HCT116 (cell line): ENCODE measurements around the gene CRAT. TPM values are rescaled to one million over a fixed set of nuclear protein-coding genes. Genes with fewer than 3 reads are reported as not detected.

Experiments
- ATAC-seq: fragments of 200-7000 bp; cut with Tn5 transposase; 2 replicates; pipeline ENCODE4 v1.9.1; 2020; ENCODE audit warnings: mild to moderate bottlenecking, moderate library complexity
- BruUV-seq: library from RNA; stranded (reverse); fragments of 400-500 nt; replicated peaks from 2 replicates; lab custom pipeline; 2021; lab: Mats Ljungman, UMichigan
- CTCF ChIA-PET: fragments of 300-600 bp; sonication (Branson Sonifier 250); formaldehyde crosslinking; loops from one replicate; lab custom pipeline; 2021; ENCODE audit warnings: antibody characterized with exemption; lab: Charles Lee
- POLR2A ChIA-PET: fragments of 300-600, 350-600 bp; sonication (Branson Sonifier 250); formaldehyde crosslinking; loops from one replicate; lab custom pipeline; 2021; ENCODE audit warnings: antibody characterized with exemption; lab: Charles Lee
- RAD21 ChIA-PET, 2 experiments: fragments of 300-600 bp; sonication (Branson Sonifier 250); formaldehyde crosslinking; loops; one replicate each; lab custom pipeline; 2023; ENCODE audit warnings: low total read pairs in 2 of 2; ENCODE audit not compliant: uncharacterized antibody in 2 of 2, unreplicated experiment in 2 of 2, low non-redundant PET in 1 of 2; lab: Charles Lee
- DNase-seq: peaks from one replicate; pipeline ENCODE4 v3.0.0-alpha.2; 2010; ENCODE audit warnings: low read depth, low spot score
- H2AFZ ChIP-seq: fragments of 200-600 bp; shearing (Covaris generic), sonication (generic); 2 replicates; pipeline ENCODE4 v1.6.1; 2017; ENCODE audit warnings: low read depth, mixed run types, mixed read lengths, antibody characterized with exemption, low read length; ENCODE audit not compliant: poor library complexity, severe bottlenecking
- H3K27ac ChIP-seq: 2 replicates; pipeline ENCODE4 v1.5.1; 2012; ENCODE audit warnings: low read depth, low read length
- H3K27me3 ChIP-seq: fragments of 200-600 bp; sonication (generic); 2 replicates; pipeline ENCODE4 v1.6.1; 2016; ENCODE audit warnings: mixed run types, low read length, mixed read lengths; ENCODE audit not compliant: insufficient read depth
- H3K36me3 ChIP-seq, 2 experiments: fragments of 200-500 bp in 1 of 2; fragments of 200-600 bp in 1 of 2; sonication (Bioruptor generic) in 1 of 2; sonication (generic) in 1 of 2; 2 replicates each; pipeline versions ENCODE4 v1.5.1 to v1.6.1; 2014 to 2016; ENCODE audit warnings: low read length in 2 of 2, inconsistent platforms in 1 of 2, mixed read lengths in 1 of 2, mixed run types in 1 of 2; ENCODE audit not compliant: insufficient read depth in 2 of 2, control insufficient read depth in 1 of 2
- H3K4me1 ChIP-seq, 2 experiments: fragments of 200-600 bp in 1 of 2; sonication (generic) in 1 of 2; 2 replicates each; pipeline versions ENCODE4 v1.5.1 to v1.6.1; 2012 to 2017; ENCODE audit warnings: low read length in 2 of 2, inconsistent platforms in 1 of 2, mild to moderate bottlenecking in 1 of 2, mixed read lengths in 1 of 2, mixed run types in 1 of 2, moderate library complexity in 1 of 2; ENCODE audit not compliant: insufficient read depth in 2 of 2, control insufficient read depth in 1 of 2
- H3K4me2 ChIP-seq: fragments of 200-600 bp; sonication (generic); 2 replicates; pipeline ENCODE4 v1.6.1; 2017; ENCODE audit warnings: mixed run types, low read length, mixed read lengths
- H3K4me3 ChIP-seq, 2 experiments: fragments of 200-600 bp in 1 of 2; sonication (generic) in 1 of 2; replicated peaks in 1 of 2; 2 replicates each; pipeline ENCODE4 v1.5.1; 2011 to 2016; ENCODE audit warnings: low read length in 2 of 2, control low read depth in 1 of 2, low read depth in 1 of 2, mild to moderate bottlenecking in 1 of 2, mixed read lengths in 1 of 2, mixed run types in 1 of 2
- H3K79me2 ChIP-seq: fragments of 200-600 bp; sonication (generic); 2 replicates; pipeline ENCODE4 v1.6.1; 2017; ENCODE audit warnings: mild to moderate bottlenecking, mixed run types, low read length, moderate library complexity, mixed read lengths; ENCODE audit not compliant: insufficient read depth
- H3K9ac ChIP-seq: fragments of 200-600 bp; sonication (generic); 2 replicates; pipeline ENCODE4 v1.6.1; 2016; ENCODE audit warnings: low read length, mixed read lengths
- H3K9me2 ChIP-seq: fragments of 200-600 bp; sonication (generic), shearing (Covaris generic); 2 replicates; pipeline ENCODE4 v1.6.1; 2017; ENCODE audit warnings: mixed run types, mild to moderate bottlenecking, moderate library complexity; ENCODE audit not compliant: insufficient read depth
- H3K9me3 ChIP-seq, 2 experiments: fragments of 200-500 bp in 1 of 2; fragments of 200-600 bp in 1 of 2; sonication (Bioruptor generic) in 1 of 2; sonication (generic) in 1 of 2; 2 replicates each; pipeline ENCODE4 v1.6.1; 2014 to 2017; ENCODE audit warnings: low read length in 2 of 2, mixed read lengths in 2 of 2, inconsistent platforms in 1 of 2, low read depth in 1 of 2, mild to moderate bottlenecking in 1 of 2, mixed run types in 1 of 2, moderate library complexity in 1 of 2; ENCODE audit not compliant: control insufficient read depth in 1 of 2, insufficient read depth in 1 of 2
- H4K20me1 ChIP-seq: fragments of 200-600 bp; sonication (generic), shearing (Covaris generic); 2 replicates; pipeline ENCODE4 v1.6.1; 2017; ENCODE audit warnings: mixed run types, mild to moderate bottlenecking, moderate library complexity; ENCODE audit not compliant: insufficient read depth
- CBX3 ChIP-seq: IDR thresholded peaks from 2 replicates; pipeline ENCODE4 v1.6.1; 2012; ENCODE audit warnings: low read depth
- CTCF ChIP-seq, 3 experiments: fragments of 200-600 bp in 1 of 3; sonication (generic) in 1 of 3; IDR thresholded peaks in 2 of 3; conservative IDR thresholded peaks in 1 of 3; 2 replicates each; pipeline ENCODE4 v1.5.1; 2012 to 2017; ENCODE audit warnings: low read depth in 2 of 3, low read length in 2 of 3, antibody characterized with exemption in 1 of 3, borderline replicate concordance in 1 of 3, control low read depth in 1 of 3, mild to moderate bottlenecking in 1 of 3, mixed read lengths in 1 of 3, mixed run types in 1 of 3, moderate library complexity in 1 of 3; ENCODE audit not compliant: insufficient read depth in 1 of 3
- FOSL1 ChIP-seq: IDR thresholded peaks from 2 replicates; pipeline ENCODE4 v1.6.1; 2012; ENCODE audit warnings: low read depth
- POLR2A ChIP-seq: IDR thresholded peaks from 2 replicates; pipeline ENCODE4 v1.7.0; 2011; ENCODE audit warnings: borderline replicate concordance; ENCODE audit not compliant: insufficient read depth, insufficient read length; ENCODE audit errors: extremely low read depth
- SRF ChIP-seq: IDR thresholded peaks from 2 replicates; pipeline ENCODE4 v1.6.1; 2012; ENCODE audit warnings: low read depth
- YY1 ChIP-seq: IDR thresholded peaks from 2 replicates; pipeline ENCODE4 v1.6.1; 2011; ENCODE audit warnings: low read length, low read depth, moderate library complexity, mild to moderate bottlenecking; ENCODE audit not compliant: insufficient replicate concordance; ENCODE audit errors: extremely low read depth
- ZNF274 ChIP-seq: fragments of 200-500 bp; sonication (Bioruptor generic); IDR thresholded peaks from 2 replicates; pipeline ENCODE4 v1.6.1; 2014; ENCODE audit warnings: mild to moderate bottlenecking, low read depth, low read length, inconsistent platforms
- intact Hi-C: fragments of 100-400 bp; cut with micrococcal nuclease; formaldehyde crosslinking; loops from 2 replicates; pipeline ENCODE4 v1.10.0; 2022
- total RNA-seq: library from RNA; stranded (reverse); gene quantifications from one replicate; pipeline ENCODE4 v1.2.1, GENCODE V29; 2021; ENCODE audit not compliant: unreplicated experiment
- TF ChIP-seq, protein P1 (sequence below): IDR thresholded peaks from 2 replicates; pipeline ENCODE4 v1.6.1; 2012

Gene CRAT
- total RNA-seq, 1 experiment from 2014 or later: 29.0 TPM

DNA sequence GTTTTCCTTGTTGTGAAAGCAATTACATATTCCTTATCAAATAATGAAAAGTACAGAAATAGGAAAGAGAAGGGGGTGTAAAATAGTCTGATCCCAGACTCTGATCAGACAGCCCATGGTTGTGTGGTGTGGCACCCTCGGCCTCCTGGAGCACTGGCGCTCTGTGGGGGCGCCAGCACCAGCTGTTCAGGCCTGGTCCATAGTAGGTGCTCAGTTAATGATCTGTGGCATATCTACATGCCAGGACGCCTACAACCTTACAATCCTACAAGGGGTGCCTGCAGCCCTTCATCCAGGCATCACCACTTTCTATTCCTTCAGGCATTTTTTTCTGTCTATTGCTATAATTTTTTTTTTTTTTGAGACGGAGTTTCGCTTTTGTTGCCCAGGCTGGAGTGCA lies 57.6 kb downstream of the CRAT start:
- DNase-seq (no peak), ATAC-seq (peak; percentile 21; the same call in 1 of the 2 replicates)
- ChIA-PET RAD21 (no interaction called here), CTCF (no interaction called here), POLR2A (no interaction called here)
- Histone ChIP-seq H3K79me2 (no peaks in the 10 kb centered on the region), H3K36me3 (no peaks in the 10 kb centered on the region; a peak in 1 of 4 replicates), H3K9me3 (no peaks in the 10 kb centered on the region), H2AFZ (no peak overlapping the region), H3K27ac (no peak overlapping the region), H3K27me3 (no peaks in the 10 kb centered on the region), H3K4me2 (peak overlapping the region; percentile 57), H3K4me3 (no peak overlapping the region), H4K20me1 (no peaks in the 10 kb centered on the region), H3K4me1 (peaks cover 14 to 17% of the 10 kb centered on the region in 2 experiments), H3K9ac (no peak overlapping the region), H3K9me2 (no peaks in the 10 kb centered on the region)
- TF ChIP-seq, protein P1, sequence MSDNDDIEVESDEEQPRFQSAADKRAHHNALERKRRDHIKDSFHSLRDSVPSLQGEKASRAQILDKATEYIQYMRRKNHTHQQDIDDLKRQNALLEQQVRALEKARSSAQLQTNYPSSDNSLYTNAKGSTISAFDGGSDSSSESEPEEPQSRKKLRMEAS: no peak
- no peak for TF ChIP-seq POLR2A
- TF ChIP-seq SRF: no peak
- no peak for TF ChIP-seq FOSL1
- no peak for TF ChIP-seq CBX3
- no peak for TF ChIP-seq ZNF274
- TF ChIP-seq CTCF (IDR thresholded peaks at IDR 0.05 in 2 of 3, conservative IDR thresholded peaks at IDR 0.05 in 1 of 3; ENCODE audit: borderline replicate concordance in 1 of 3, insufficient read depth in 1 of 3, low read depth in 2 of 3, low read length in 2 of 3): no peak
- no peak for TF ChIP-seq YY1
- intact Hi-C loops: no loop called here
- TSS peak; percentile 33 for BruUV-seq
